Uterus (tissue), 2 donors: ENCODE data around the gene HYDIN.

Experiments
- CTCF ChIP-seq, 4 experiments: fragments of 200-600 bp in 2 of 4; fragments of 450-650 bp in 2 of 4; sonication (generic) in 2 of 4; IDR thresholded peaks; one replicate each; pipeline ENCODE4 v1.5.1; 2016 to 2019; ENCODE audit warnings: antibody characterized with exemption in 4 of 4, mild to moderate bottlenecking in 2 of 4, moderate library complexity in 1 of 4
- POLR2A ChIP-seq, 2 donors: fragments of 450-650 bp; IDR thresholded peaks; one replicate each; pipeline ENCODE4 v1.6.1; 2016; ENCODE audit warnings: antibody characterized with exemption in 2 of 2, mild to moderate bottlenecking in 1 of 2, moderate library complexity in 1 of 2

- TF ChIP-seq CTCF (IDR thresholded peaks at IDR 0.05) = no peak
- TF ChIP-seq POLR2A (IDR thresholded peaks at IDR 0.05) = no peak
Measured at GRCh38 chr16:70804153-70804733, 426.3 kb downstream of the HYDIN start.
